HG03432 (cell line): Measurements from ENCODE around the gene FAM168B.
A peak's percentile ranks its signal among the peaks of the same experiment; 100 is the strongest.
"Not testable (repeated sequence)": the region's sequence is repeated elsewhere in the genome, so short reads cannot be mapped to it uniquely, and the experiment has no call there.

Experiments
- ATAC-seq: cut with Tn5 transposase; IDR thresholded peaks from one replicate; pipeline ENCODE4 v1.9.1; 2021; ENCODE audit warnings: mild to moderate bottlenecking, moderate library complexity; ENCODE audit not compliant: unreplicated experiment

Gene FAM168B, protein sequence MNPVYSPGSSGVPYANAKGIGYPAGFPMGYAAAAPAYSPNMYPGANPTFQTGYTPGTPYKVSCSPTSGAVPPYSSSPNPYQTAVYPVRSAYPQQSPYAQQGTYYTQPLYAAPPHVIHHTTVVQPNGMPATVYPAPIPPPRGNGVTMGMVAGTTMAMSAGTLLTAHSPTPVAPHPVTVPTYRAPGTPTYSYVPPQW

DNA sequence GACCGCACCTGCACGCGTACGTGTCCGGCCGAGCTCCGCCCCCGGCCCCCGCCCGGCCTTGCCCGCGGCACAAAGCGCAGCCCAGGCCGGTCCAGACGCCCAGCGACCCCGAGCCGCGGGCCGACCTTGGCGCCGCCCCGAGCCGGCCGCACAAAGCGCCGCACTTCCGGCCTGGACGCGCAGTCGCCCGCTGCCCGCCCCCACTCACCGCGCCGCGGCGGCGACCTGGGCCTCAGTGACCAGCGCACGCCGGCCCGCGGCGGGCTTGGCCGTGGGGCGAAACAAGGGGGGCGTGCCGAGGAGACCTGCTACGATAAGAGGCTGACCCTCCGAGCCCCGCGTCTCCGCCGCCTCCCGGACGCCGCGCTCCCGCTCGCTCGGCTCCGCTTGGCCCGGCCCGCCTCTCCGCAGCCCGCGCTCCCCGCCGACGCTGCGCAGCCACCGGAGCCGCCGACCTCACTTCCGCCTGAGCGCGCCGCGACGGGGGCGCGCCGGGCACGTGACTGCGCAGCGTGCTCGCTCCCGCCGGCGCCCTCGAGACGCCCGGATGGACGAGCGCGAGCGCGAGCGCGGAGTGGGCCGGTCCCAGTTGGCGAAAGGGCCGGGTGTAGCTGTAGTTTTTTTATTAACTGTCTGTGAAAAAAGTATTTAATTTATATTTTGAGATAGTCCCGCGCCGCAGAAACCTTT lies at the start of gene FAM168B:
Gene FAM168B (minus strand): TSS at position 455 of the 690 bp plus-strand sequence. CDS start 10,814 bp downstream, outside the sequence.
- peak; percentile 88 for ATAC-seq

DNA sequence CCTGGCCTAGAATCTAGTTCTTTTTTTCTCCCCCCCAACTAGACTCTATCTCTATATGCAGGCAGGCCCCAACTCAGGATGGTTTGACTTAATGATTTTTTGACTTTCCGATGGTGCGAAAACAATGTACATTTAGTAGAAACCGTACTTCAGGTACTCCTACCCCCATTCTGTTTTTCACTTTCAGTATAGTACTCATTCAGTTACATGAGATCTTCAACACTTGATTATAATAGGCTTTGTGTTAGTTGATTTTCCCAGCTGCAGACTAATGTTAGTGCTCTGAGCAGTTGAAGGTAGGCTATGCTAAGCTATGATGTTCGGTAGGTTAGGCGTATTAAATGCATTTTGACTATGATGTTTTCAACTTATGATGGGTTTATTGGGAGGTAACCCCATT lies 49.6 kb upstream of the FAM168B start:
- no peak for ATAC-seq

DNA sequence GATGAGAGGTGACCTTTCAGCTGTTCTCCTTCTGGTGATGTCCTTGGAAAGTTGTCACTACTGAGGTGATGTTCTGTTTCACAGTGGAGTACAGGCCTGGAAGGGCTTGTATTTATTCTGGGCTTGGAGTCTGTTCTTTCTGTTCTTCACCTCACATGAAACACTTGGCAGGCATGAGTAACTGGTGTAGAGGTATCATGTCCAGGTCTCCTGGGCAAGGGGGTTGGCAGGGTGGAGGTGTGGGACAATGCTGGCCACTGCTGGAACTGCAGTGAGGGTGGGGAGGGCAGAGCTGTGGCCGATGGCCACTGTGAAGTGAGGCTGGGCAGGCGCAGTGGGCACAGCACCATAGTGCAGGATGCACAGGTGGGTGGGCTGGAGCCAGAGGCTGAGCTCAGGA lies 47.3 kb upstream of the FAM168B start:
- no peak for ATAC-seq

DNA sequence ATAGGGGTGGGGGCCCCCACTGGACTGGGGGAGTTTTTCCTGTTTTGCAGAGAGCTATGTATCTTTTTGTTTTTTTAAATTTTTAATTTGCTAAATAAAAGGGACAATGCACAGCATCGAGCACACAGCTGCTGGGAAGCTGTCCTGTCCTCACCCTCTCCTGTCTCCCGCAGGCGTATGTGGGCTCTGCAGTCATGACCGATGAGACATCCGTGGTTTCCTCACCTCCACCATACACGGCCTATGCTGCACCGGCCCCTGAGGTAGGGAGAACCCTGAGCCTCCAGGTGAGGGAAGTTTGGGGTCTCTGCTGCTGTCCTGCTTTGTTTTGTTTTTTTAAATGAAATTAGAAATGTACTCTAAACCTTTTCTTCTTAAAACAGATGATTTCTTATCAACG lies 39.5 kb upstream of the FAM168B start:
- no peak for ATAC-seq

DNA sequence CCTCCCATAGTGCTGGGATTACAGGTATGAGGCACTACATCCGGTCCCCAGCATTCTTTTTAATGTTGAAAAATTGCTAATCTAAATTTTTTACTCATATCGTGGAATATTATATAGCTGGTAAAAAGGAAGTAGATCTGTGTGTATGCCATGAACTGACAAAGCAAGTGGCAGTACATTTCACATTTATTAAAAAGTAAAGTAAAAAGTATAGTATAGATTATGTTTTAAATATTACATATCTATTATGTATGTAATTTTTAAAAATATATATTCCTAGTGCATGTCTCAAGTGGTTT lies 37.0 kb upstream of the FAM168B start:
- no peak for ATAC-seq

DNA sequence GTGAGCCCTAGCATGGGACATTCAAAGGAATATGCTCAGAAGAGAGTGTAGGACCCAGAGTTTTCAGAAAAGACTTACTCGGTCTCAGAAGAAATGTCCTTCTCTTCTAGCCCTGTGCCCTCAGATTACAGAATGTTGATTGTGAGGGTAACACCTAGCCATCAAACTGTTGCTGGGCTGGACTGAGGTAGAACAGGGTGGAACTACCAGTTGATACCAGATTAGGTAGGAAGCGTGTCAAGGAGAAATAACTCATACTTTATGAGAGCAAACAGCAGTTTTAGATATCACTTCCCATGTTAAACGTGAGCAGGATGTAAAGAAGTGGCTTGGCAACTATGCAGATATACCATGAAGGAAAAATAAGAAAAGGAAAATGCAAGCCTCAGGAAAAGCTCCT lies 34.7 kb upstream of the FAM168B start:
- no peak for ATAC-seq

DNA sequence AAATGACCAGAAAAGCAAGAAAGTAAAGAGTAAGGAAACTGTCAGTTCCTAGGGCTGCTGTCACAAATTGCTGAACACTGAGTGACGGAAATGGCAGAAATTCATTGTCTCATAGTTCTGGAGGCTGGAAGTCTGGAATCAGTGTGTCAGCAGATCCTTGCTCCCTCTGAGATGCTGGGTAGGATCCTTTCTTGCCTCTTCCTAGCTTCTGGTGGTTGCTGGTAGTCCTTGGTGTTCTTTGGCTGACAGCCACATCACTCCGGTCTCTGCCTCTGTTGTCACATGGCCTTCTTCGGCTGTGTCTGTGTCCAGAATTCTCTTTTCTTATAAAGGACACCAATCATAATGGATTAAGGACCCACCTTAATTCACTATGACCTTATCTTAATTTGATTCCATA lies 33.8 kb upstream of the FAM168B start:
- ATAC-seq = no peak

DNA sequence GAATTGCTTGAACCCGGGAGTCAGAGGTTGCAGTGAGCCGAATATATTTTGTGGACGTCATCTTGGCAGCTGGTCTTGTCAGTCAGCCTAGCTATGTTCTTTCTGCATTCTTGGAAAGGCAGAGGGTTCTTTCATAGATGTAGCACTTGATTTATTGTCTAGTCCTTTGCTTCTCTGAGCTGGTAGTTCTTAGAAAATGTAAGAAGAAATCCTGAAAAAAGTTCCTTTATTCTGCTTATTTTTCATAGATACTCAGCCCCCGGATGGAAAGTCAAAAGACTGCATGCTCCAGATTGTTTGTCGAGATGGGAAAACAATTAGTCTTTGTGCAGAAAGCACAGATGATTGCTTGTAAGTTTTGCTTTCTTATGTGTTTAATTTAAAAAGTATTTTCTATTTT lies 33.2 kb upstream of the FAM168B start:
- ATAC-seq = no peak

DNA sequence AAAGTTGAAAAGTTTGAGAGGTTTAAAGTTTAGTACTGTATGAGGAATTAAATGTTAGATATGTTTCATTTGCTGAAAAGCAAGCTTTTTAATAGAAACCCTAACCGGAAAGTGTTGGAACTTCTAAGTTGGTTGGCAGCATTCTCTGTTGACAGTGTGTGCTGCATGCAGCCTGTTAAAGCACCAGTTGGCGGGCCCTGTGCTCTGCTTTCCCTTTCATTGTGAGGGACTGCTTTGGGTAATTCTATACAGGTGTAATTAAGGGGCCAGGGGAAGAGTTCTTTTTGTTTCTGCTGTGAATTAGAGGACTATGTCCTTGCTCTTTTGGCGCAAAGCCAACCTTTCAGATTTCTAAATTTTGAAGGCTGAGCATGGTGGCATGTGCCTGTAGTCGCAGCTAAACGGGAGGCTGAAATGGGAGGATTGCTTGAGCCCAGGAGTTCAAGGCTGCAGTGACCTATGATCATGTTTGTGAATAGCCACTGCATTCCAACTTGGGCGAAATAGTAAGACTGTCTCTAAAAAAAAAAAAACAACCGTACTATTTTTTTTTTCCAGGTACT lies 32.0 kb upstream of the FAM168B start:
- ATAC-seq = no peak

DNA sequence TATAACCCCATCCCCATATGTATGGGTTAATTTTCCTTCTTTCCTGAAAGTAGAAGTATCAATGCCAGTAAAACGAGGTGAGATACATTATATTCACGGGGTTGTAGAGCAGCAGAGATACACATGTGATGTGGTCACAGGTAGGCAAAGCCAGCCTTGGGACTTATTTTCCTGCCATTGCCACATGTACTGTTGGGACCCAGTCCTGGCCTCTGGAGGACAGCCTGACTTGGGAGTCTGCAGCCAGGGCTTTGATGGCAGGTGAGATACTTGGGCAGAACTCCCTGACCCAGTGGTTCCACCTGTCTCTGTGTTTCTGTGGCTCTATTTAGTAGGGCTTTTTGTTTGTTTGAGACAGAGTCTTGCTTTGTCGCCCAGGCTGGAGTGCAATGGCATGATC lies 29.9 kb upstream of the FAM168B start:
- no peak for ATAC-seq

DNA sequence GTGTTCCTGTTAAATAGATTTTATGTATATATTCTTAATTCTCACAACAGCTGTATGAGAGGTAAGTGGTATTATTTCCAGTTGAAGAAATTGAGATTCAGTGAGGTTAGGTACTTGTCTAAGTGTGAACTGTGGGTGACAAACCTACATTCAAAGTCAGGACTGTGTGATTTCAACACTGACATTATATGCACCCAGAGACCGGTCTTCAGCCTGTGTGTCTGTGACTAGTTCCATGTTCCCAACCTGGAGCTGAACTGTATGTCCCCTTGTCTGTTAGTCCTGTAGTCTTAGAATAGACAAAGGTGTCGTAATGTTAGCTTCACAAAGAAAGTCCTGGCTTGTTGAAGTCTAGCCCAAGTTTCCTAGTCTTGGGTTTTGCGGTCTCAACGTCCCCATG lies 29.2 kb upstream of the FAM168B start:
- no peak for ATAC-seq

DNA sequence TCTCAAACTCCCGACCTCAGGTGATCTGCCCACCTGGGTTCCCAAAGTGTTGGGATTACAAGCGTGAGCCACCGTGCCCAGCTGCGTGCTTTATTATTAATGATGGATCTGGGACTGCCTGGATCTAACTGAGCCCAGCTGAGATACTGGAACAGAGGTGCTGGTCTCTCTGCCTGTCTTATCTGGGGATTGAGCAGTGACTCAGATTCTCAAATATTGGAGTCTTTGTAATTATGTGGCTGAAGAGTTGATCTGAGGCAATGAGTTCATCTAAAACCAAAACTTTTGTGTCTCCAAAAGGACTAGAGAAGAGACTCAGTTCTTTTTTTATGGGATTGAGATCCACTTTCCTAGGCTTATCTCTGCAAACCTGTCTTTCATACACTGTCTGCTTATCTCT lies 28.2 kb upstream of the FAM168B start:
- no peak for ATAC-seq

DNA sequence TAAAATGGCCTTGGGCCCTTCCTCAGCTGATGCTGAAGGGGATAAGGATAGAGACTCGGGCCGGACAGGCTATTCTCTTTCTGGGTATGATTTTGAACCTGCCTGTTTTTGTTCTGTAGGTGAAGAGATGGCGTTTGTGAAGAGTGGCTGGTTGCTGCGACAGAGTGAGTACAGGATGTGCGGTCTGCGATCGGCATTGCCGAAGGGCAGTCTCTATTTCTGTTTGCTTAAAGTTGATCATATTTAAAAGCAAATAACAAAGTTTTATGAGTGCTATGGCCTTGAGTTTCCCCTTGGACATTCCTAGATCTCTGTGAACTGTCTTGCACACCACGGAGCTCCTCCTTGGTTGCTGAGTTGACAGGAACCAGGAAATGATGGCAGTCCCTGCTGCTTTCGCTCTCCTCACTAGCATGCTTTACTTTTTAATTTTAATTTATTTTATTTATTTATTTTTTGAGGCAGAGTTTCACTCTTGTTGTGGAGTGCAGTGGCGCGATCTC lies 27.6 kb upstream of the FAM168B start:
- no peak for ATAC-seq

DNA sequence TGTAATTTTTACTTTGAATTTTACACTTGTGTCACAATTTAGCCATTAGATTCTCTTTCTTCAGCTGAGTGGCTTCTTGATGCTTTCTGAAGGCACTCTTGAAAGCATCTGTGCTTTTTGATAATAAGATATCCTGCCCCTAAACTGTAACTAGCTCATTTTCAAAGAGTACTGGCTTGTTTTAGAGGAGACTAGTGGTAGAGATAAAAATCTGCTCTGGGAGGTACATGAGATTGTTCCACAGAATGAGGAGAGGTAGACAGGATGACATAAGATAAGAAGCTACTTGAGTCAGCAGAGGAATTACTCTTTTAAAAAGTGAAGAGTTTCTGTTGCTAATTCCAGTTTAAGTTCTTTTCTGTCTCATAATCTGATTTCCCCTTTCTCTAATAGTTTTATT lies 22.5 kb upstream of the FAM168B start:
- no peak for ATAC-seq

DNA sequence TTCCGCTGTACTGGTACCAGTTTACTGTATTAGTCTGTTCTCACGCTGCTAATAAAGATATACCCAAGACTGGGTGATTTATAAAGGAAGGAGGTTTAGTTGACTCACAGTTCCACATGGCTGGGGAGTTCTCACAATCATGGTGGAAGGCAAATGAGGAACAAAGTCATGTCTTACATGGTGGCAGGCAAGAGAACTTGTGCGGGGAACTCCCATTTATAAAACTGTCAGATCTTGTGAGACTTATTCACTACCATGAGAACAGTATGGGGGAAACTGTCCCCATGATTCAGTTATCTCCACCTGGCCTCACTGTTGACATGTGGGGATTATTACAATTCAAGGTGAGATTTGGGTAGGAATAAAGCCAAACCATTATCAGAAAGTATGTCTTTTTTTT lies 21.7 kb upstream of the FAM168B start:
- ATAC-seq = not testable (repeated sequence)

DNA sequence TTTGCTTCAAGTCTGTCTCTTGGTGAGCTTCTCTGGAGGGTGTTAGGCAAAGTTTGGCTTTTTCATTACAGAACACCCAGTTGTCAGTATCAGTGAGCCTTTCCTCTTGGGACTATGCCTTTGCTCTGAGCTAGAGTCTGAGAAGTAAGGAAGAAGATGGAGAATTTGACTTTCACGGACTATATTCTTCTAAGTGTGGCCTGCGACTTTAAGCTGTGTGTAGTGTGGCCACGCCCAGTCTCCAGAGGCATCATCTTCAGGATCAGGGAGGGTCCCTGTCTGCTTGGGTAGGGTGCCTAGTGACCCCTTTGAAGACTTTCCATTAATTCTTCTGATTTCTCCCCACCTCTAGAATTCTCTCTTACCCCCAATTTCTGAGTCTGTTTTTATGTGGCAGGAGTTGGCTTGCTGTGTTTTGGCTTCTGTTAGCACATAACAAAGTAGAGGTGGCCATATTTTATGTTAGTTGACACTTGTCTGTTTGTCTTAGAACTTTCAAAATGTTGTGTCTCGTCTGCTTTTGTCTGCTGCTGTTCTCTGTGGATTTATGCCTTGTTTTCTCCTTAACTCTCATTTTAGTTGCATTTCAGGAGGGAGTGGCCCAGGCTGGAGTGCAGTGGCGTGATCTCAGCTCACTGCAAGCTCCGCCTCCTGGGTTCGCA lies 20.4 kb upstream of the FAM168B start:
- ATAC-seq = no peak

DNA sequence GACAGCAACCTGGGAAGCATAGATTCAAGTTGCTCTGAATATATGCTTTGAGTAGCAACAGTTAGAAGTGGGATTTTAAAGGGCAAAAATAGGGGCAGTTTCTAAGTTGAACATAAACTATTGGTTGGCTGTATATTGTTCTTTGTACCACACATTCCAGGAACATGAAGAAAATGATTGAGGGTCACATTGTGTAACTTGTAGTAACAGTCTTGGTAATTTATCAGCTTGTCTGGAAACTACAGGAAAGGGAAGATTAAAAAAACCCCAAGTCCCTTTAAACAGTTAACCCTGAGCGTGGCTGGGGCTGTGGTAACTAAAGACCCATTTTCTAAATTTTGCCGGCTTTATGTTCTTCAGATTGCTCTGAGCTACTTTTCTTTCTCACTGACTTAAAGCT lies 19.3 kb upstream of the FAM168B start:
- no peak for ATAC-seq

DNA sequence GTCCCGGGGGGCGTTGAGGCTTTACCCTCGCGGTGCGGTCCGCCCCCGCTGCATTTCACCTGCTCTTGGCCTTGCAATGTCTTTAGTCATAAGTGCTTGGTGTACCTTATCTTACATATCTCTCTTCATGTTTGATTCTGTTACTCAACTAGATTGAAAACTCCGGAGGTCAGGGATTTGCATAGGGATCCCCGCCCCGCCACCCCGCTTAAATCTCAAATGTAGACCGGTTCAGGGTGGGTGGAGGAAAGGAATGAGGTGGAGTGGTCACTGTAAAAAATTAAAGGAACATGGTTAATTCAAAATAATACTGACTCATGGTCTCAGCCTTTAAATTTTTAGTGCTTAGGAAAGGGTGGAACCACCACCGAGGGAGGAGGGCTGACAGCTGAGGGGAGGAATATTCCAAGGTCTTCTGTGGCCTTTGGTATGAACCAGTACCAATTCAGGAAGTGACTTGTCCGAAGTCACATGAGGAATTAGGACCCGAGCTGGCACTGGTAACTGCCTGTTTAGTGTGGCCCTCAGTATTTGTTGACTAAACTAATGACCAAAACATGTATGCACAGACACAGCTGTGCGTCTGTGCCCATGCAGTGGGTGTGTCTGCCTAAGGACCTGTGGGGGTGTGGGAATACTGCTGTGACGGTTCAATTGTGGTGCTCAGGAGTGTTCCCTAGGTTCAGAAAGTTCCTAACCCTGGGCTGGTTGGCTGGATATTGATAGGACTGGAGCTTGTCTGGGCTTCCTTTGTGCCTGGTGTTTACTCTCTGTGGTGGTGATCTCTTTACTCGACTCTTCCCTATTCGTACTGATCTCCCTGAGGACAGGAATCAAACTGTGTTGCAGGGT lies 12.9 kb upstream of the FAM168B start:
- ATAC-seq = peak; percentile 37

DNA sequence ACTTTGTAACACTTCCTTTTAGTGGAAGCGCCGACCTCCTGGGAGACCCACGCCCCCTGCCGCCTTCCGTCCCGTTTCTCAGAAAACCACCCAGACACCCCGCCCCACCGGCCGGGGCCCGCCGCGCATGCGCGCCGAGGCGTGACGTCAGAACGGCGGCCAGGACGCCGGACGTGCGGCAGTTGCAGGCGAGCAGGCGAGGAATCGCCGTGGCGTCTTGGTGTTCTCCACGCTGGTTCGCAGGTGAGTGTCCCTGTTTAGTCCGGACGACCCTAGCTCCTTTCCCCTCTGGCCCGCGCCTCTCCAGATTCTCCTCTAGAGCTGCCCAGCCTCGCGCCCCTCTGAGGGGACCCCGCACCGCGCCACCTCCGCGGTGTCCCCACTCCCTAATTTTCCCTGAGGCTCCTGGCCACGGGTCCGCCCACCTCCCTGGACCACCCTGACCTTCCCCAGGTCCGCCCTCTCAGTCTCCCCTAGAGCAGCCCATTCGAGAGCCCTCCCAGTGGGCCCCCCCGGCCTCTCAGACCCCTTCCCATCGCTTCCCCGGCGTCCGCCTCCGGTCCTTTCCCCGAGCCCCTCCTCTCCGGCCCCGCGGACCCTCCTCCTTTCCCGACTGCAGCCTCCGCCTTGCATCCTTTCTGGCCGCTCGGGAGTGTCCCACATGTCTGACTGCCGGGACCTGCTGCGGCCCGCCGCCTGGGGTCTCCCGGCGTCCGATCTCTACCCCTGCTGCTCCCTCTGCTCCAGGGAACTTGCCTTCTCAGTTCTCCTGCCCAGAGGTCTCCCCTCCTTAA lies 12.1 kb upstream of the FAM168B start, which contains the start of gene PLEKHB2:
Gene PLEKHB2 (plus strand): TSS at position 181 of the 794 bp plus-strand sequence. CDS start 15,606 bp downstream, outside the sequence.
- peak; percentile 85 for ATAC-seq

DNA sequence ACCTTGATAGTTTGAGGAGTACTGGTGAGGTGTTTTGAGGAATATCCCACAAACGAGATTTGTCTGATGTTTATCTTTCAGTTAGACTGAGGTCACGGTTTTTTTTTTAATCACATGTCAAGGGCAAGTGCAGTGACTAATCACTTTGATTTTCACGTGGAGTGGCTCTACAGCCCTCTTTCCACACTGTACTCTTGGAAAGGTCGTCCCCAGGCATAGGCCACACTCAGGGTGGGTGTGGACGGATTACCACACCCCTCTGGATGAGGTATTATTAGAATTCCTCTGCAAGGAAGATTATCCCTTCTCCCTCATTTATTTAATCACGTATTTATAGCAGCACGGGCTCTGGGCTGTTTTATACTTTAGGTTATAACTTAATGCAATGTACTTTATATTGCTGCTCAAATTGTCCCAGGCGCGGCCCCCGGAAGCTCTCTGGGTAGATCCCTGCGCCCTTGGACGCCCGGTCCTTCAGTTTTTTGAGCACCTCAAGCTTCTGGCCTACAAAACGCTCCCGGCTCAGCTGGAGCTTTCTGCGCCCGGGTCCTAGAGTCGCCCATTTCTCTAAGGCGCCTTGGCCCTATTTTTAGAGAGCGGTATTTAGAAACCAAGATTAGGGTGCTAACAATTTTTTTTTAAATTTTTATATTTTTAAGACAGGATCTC lies 11.4 kb upstream of the FAM168B start:
- peak; percentile 71 for ATAC-seq
